IMR-90 (cell line): ENCODE measurements around the gene RIPK3. TPM values are rescaled to one million over a fixed set of nuclear protein-coding genes. Genes with fewer than 3 reads are reported as not detected.

Experiments used
- ATAC-seq: fragments of 200-7000 bp; cut with Tn5 transposase; 2 replicates; pipeline ENCODE4 v1.9.1; 2020; ENCODE audit warnings: low read depth, mild to moderate bottlenecking, moderate library complexity
- BruUV-seq: library from RNA; stranded (reverse); fragments of 400-500 nt; replicated peaks from 2 replicates; lab custom pipeline; 2021; lab: Mats Ljungman, UMichigan
- CTCF ChIA-PET: fragments of 300-600 bp; formaldehyde crosslinking; extraction: SDS; loops from one replicate; lab custom pipeline; 2021; ENCODE audit warnings: antibody characterized with exemption; lab: Yijun Ruan, JAX
- POLR2A ChIA-PET: fragments of 300-600 bp; sonication (Branson Sonifier 250); formaldehyde crosslinking; loops from one replicate; lab custom pipeline; 2022; ENCODE audit warnings: antibody characterized with exemption; ENCODE audit not compliant: unreplicated experiment; lab: Charles Lee
- DNase-seq: peaks from one replicate; pipeline ENCODE4 v3.0.0; 2013
- H2AFZ ChIP-seq: replicated peaks from 2 replicates; pipeline ENCODE3; 2013; ENCODE audit warnings: low read length, mild to moderate bottlenecking; ENCODE audit not compliant: poor library complexity
- H2AK5ac ChIP-seq: 2 replicates; pipeline ENCODE4 v1.6.1; 2013; ENCODE audit warnings: low read depth, low read length, inconsistent platforms
- H2AK9ac ChIP-seq: replicated peaks from 2 replicates; pipeline ENCODE3; 2013; ENCODE audit warnings: mild to moderate bottlenecking, low read depth, low read length, moderate library complexity; ENCODE audit not compliant: poor library complexity
- H2BK120ac ChIP-seq: 2 replicates; pipeline ENCODE4 v1.6.1; 2013; ENCODE audit warnings: low read depth, low read length, inconsistent platforms
- H2BK15ac ChIP-seq: 3 replicates; pipeline ENCODE4 v1.6.1; 2013; ENCODE audit warnings: low read depth, low read length, inconsistent platforms
- H2BK20ac ChIP-seq: 2 replicates; pipeline ENCODE4 v1.6.1; 2013; ENCODE audit warnings: low read depth, mild to moderate bottlenecking, inconsistent platforms, low read length, moderate library complexity
- H2BK5ac ChIP-seq: 2 replicates; pipeline ENCODE4 v1.6.1; 2013; ENCODE audit warnings: mild to moderate bottlenecking, low read depth, low read length, inconsistent platforms; ENCODE audit not compliant: poor library complexity, severe bottlenecking
- H3K14ac ChIP-seq: replicated peaks from 2 replicates; pipeline ENCODE4 v1.6.1; 2013; ENCODE audit warnings: low read depth, low read length, inconsistent platforms
- H3K18ac ChIP-seq: 2 replicates; pipeline ENCODE4 v1.6.1; 2013; ENCODE audit warnings: low read depth, low read length, control low read depth
- H3K23ac ChIP-seq: 2 replicates; pipeline ENCODE4 v1.6.1; 2013; ENCODE audit warnings: low read depth, low read length, inconsistent platforms
- H3K27ac ChIP-seq: 2 replicates; pipeline ENCODE4 v1.5.1; 2013; ENCODE audit warnings: mild to moderate bottlenecking, control low read depth, low read length; ENCODE audit not compliant: insufficient read depth
- H3K27me3 ChIP-seq: 2 replicates; pipeline ENCODE4 v1.6.1; 2013; ENCODE audit warnings: low read length; ENCODE audit not compliant: control insufficient read depth, insufficient read depth
- H3K36me3 ChIP-seq: 2 replicates; pipeline ENCODE4 v1.6.1; 2013; ENCODE audit warnings: low read length, mixed read lengths; ENCODE audit not compliant: control insufficient read depth, insufficient read depth
- H3K4ac ChIP-seq: 2 replicates; pipeline ENCODE4 v1.6.1; 2013; ENCODE audit warnings: low read depth, low read length, inconsistent platforms
- H3K4me1 ChIP-seq: 2 replicates; pipeline ENCODE4 v1.6.1; 2013; ENCODE audit warnings: low read length, mixed read lengths; ENCODE audit not compliant: control insufficient read depth, insufficient read depth
- H3K4me2 ChIP-seq: 2 replicates; pipeline ENCODE4 v1.6.1; 2013; ENCODE audit warnings: low read depth, mild to moderate bottlenecking, control low read depth, low read length, moderate library complexity
- H3K4me3 ChIP-seq: 2 replicates; pipeline ENCODE4 v1.5.1; 2013; ENCODE audit warnings: low read depth, mild to moderate bottlenecking, control low read depth, low read length, moderate library complexity; ENCODE audit not compliant: insufficient read depth
- H3K56ac ChIP-seq: 2 replicates; pipeline ENCODE4 v1.6.1; 2013; ENCODE audit warnings: low read length, inconsistent platforms; ENCODE audit not compliant: insufficient read depth; ENCODE audit errors: extremely low read depth
- H3K79me1 ChIP-seq, 2 experiments: 2 replicates each; pipeline ENCODE4 v1.6.1; 2013; ENCODE audit warnings: low read length in 2 of 2, inconsistent platforms in 1 of 2, low read depth in 1 of 2
- H3K9ac ChIP-seq: 2 replicates; pipeline ENCODE4 v1.6.1; 2013; ENCODE audit warnings: low read depth, low read length, control low read depth
- H3K9me1 ChIP-seq: 2 replicates; pipeline ENCODE4 v1.6.1; 2013; ENCODE audit warnings: low read length, inconsistent platforms; ENCODE audit not compliant: insufficient read depth
- H3K9me3 ChIP-seq: 2 replicates; pipeline ENCODE4 v1.6.1; 2013; ENCODE audit warnings: low read length; ENCODE audit not compliant: control insufficient read depth, insufficient read depth
- H4K20me1 ChIP-seq: 2 replicates; pipeline ENCODE4 v1.6.1; 2013; ENCODE audit warnings: low read length, inconsistent platforms; ENCODE audit not compliant: insufficient read depth
- H4K5ac ChIP-seq: 2 replicates; pipeline ENCODE4 v1.6.1; 2013; ENCODE audit warnings: mild to moderate bottlenecking, low read depth, low read length, control low read depth
- H4K8ac ChIP-seq, 2 experiments: 2 replicates each; pipeline ENCODE4 v1.6.1; 2013; ENCODE audit warnings: low read depth in 2 of 2, low read length in 2 of 2, control low read depth in 1 of 2, inconsistent platforms in 1 of 2
- H4K91ac ChIP-seq: 2 replicates; pipeline ENCODE4 v1.6.1; 2013; ENCODE audit warnings: low read depth, low read length, inconsistent platforms; ENCODE audit not compliant: insufficient read depth
- BHLHE40 ChIP-seq: fragments of 150-350 bp; IDR thresholded peaks from 2 replicates; pipeline ENCODE4 v1.6.1; 2016; ENCODE audit warnings: mild to moderate bottlenecking, low read depth, low read length
- CHD1 ChIP-seq: IDR thresholded peaks from 2 replicates; pipeline ENCODE4 v1.6.1; 2012; ENCODE audit warnings: low read depth, low read length, improper control_type of control experiment
- MAFK ChIP-seq: IDR thresholded peaks from 2 replicates; pipeline ENCODE4 v1.6.1; 2012; ENCODE audit warnings: low read depth, low read length, improper control_type of control experiment
- MAZ ChIP-seq: IDR thresholded peaks from 2 replicates; pipeline ENCODE4 v1.6.1; 2012; ENCODE audit warnings: low read depth, mild to moderate bottlenecking, low read length, improper control_type of control experiment, moderate library complexity, borderline replicate concordance
- NFE2L2 ChIP-seq: fragments of 150-350 bp; IDR thresholded peaks from 2 replicates; pipeline ENCODE4 v1.6.1; 2016; ENCODE audit warnings: low read depth, mild to moderate bottlenecking, low read length
- POLR2A ChIP-seq: IDR thresholded peaks from 2 replicates; pipeline ENCODE4 v1.6.1; 2012; ENCODE audit warnings: mild to moderate bottlenecking, low read depth, low read length
- RAD21 ChIP-seq: IDR thresholded peaks from 2 replicates; pipeline ENCODE4 v1.6.1; 2012; ENCODE audit warnings: low read length, improper control_type of control experiment
- RFX5 ChIP-seq: IDR thresholded peaks from 2 replicates; pipeline ENCODE4 v1.8.0; 2012; ENCODE audit warnings: low read depth, mild to moderate bottlenecking, low read length, moderate library complexity
- WGBS, 2 experiments: methylation state at CpG; one replicate each; pipeline versions ENCODE4 v1.1.5 to v1.1.7; 2013; ENCODE audit warnings: missing lambda C conversion rate in 2 of 2; ENCODE audit not compliant: insufficient read length in 1 of 2; ENCODE audit errors: extremely low coverage in 2 of 2; 5-methylcytosine and 5-hydroxymethylcytosine counted together
- dilution Hi-C: fragments of 300-500 bp; cut with HindIII; formaldehyde crosslinking; loops from one replicate; pipeline ENCODE4 v1.14.3; 2018; ENCODE audit warnings: low sequenced_read_pairs; ENCODE audit not compliant: unreplicated experiment
- in situ Hi-C: fragments of 300-500 bp; cut with MboI; formaldehyde crosslinking; loops from 3 replicates; pipeline ENCODE4 v1.14.3; 2019; ENCODE audit warnings: low sequenced_read_pairs, inconsistent platforms, mixed read lengths
- intact Hi-C: fragments of 100-400 bp; cut with micrococcal nuclease; formaldehyde crosslinking; loops from 2 replicates; pipeline ENCODE4 v1.10.0; 2022
- polyA plus RNA-seq, 3 experiments: library from polyadenylated mRNA; depleted of rRNA; stranded (reverse); fragments of >200 nt; gene quantifications; 2 replicates each; pipeline ENCODE4 v1.2.3, GENCODE V29; 2012; ENCODE audit warnings: low replicate concordance in 1 of 3
- total RNA-seq: library from RNA; depleted of rRNA; stranded (reverse); fragments of >200 nt; gene quantifications from 2 replicates; pipeline ENCODE4 v1.2.3, GENCODE V29; 2012
- TF ChIP-seq, protein P1 (sequence below): fragments of 150-350 bp; IDR thresholded peaks from 2 replicates; pipeline ENCODE4 v1.6.1; 2016; ENCODE audit warnings: low read depth, mild to moderate bottlenecking, low read length, moderate library complexity, borderline replicate concordance

The RIPK3 gene
- total and polyA plus RNA-seq, 2 of the 4 experiments (the other 2 are of a cell fraction), result 0.09 TPM; not detected in 1

- Histone ChIP-seq H4K91ac (no peak overlapping the region), H3K4me2 (no peak overlapping the region), H3K56ac (no peak overlapping the region), H2AK5ac (no peak overlapping the region), H3K9me3 (no peaks in the 10 kb centered on the region), H2BK15ac (no peak overlapping the region), H3K4me1 (no peaks in the 10 kb centered on the region), H4K8ac (no peak overlapping the region), H3K9ac (no peak overlapping the region), H4K20me1 (no peaks in the 10 kb centered on the region), H3K4ac (no peak overlapping the region), H3K9me1 (no peaks in the 10 kb centered on the region; the same call in 1 of the 2 replicates), H2BK5ac (no peak overlapping the region), H2BK120ac (no peak overlapping the region), H3K36me3 (no peaks in the 10 kb centered on the region), H4K5ac (no peak overlapping the region), H3K14ac (no peak overlapping the region), H3K18ac (no peak overlapping the region), H2AK9ac (no peak overlapping the region), H3K27me3 (peaks cover 54% of the 10 kb centered on the region), H3K79me1 (no peaks in the 10 kb centered on the region), H3K23ac (no peak overlapping the region), H2AFZ (no peak overlapping the region), H3K4me3 (no peak overlapping the region), H3K27ac (no peak overlapping the region), H2BK20ac (no peak overlapping the region)
- intact Hi-C loops (no loop called here), in situ Hi-C loops (no loop called here), dilution Hi-C loops (no loop called here)
- DNase-seq (no peak), ATAC-seq (no peak)
- 40% methylated on average over 3 of the region's 3 CpGs; no CpG with 5 or more reads in 1 of the 2 experiments for WGBS, 2 experiments
- POLR2A ChIA-PET, result no interaction called here
- no peak for TF ChIP-seq RAD21
- no peak for TF ChIP-seq RFX5
- TF ChIP-seq MAZ, result no peak
- TF ChIP-seq CHD1, result no peak
- TF ChIP-seq, protein P1, sequence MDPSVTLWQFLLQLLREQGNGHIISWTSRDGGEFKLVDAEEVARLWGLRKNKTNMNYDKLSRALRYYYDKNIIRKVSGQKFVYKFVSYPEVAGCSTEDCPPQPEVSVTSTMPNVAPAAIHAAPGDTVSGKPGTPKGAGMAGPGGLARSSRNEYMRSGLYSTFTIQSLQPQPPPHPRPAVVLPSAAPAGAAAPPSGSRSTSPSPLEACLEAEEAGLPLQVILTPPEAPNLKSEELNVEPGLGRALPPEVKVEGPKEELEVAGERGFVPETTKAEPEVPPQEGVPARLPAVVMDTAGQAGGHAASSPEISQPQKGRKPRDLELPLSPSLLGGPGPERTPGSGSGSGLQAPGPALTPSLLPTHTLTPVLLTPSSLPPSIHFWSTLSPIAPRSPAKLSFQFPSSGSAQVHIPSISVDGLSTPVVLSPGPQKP, result no peak
- TF ChIP-seq POLR2A, result no peak
- TF ChIP-seq MAFK, result no peak
- TF ChIP-seq NFE2L2, result no peak
- TF ChIP-seq BHLHE40, result no peak
- no TSS peak for BruUV-seq
- CTCF ChIA-PET, result no interaction called here
Measured at GRCh38 chr14:24323341-24323740, 16.4 kb downstream of the RIPK3 start.
